OCI-LY3 (cell line): ENCODE data around the gene PRKAR1B.

ENCODE experiments used
- EZH2phosphoT487 ChIP-seq: fragments of 200-600 bp; shearing (Covaris generic); IDR thresholded peaks from 2 replicates; pipeline ENCODE4 v1.6.1; 2018; ENCODE audit warnings: antibody characterized with exemption, mixed run types, low read depth
- TF ChIP-seq, protein P1 (sequence below): fragments of 200-600, 300-600 bp; sonication (generic); IDR thresholded peaks from 2 replicates; pipeline ENCODE4 v1.5.1; 2014; ENCODE audit warnings: antibody characterized with exemption, low read length, low read depth

- TF ChIP-seq, protein P1, sequence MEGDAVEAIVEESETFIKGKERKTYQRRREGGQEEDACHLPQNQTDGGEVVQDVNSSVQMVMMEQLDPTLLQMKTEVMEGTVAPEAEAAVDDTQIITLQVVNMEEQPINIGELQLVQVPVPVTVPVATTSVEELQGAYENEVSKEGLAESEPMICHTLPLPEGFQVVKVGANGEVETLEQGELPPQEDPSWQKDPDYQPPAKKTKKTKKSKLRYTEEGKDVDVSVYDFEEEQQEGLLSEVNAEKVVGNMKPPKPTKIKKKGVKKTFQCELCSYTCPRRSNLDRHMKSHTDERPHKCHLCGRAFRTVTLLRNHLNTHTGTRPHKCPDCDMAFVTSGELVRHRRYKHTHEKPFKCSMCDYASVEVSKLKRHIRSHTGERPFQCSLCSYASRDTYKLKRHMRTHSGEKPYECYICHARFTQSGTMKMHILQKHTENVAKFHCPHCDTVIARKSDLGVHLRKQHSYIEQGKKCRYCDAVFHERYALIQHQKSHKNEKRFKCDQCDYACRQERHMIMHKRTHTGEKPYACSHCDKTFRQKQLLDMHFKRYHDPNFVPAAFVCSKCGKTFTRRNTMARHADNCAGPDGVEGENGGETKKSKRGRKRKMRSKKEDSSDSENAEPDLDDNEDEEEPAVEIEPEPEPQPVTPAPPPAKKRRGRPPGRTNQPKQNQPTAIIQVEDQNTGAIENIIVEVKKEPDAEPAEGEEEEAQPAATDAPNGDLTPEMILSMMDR = no peak
- no peak for TF ChIP-seq EZH2phosphoT487
Measured at GRCh38 chr7:553636-554111, 173.4 kb downstream of the PRKAR1B start.
